Breast epithelium (tissue), 3 donors: ENCODE data around the gene CNGB1.

ENCODE experiments used
- CTCF ChIP-seq, 3 donors: fragments of 450-650 bp; IDR thresholded peaks; one replicate each; pipeline ENCODE4 v1.5.1; 2016 to 2017; ENCODE audit warnings: antibody characterized with exemption in 3 of 3, mild to moderate bottlenecking in 3 of 3, moderate library complexity in 3 of 3
- POLR2AphosphoS5 ChIP-seq, 3 donors: sonication (generic); formaldehyde crosslinking; IDR thresholded peaks; one replicate each; pipeline ENCODE4 v1.6.1; 2017; ENCODE audit warnings: antibody characterized with exemption in 3 of 3

- no peak for TF ChIP-seq CTCF (IDR thresholded peaks at IDR 0.05)
- TF ChIP-seq POLR2AphosphoS5 (IDR thresholded peaks at IDR 0.05), result no peak
These were observed 32.0 kb upstream of the CNGB1 start for GRCh38 chr16:58002936-58003335.
